ENCODE results near the gene SUSD6. TPM values are rescaled to one million over a fixed set of nuclear protein-coding genes. Genes with fewer than 3 reads are reported as not detected.
A peak's percentile ranks its signal among the peaks of the same experiment; 100 is the strongest.

Gene SUSD6
- total and polyA plus RNA-seq, 4 donors, result 6.8 to 10.8 (median 7.6) TPM

GRCh38 chr14:69648480-69649451, 37.4 kb downstream of the SUSD6 start:
- Histone ChIP-seq H3K36me3 (ENCODE audit: control insufficient read depth in 4 of 4, insufficient read depth in 3 of 4, low read depth in 1 of 4, low read length in 3 of 4) (no peaks in the 10 kb centered on the region), H3K4me1 (ENCODE audit: control insufficient read depth in 4 of 4, insufficient read depth in 4 of 4, low read length in 3 of 4) (peaks cover 21 to 60% (median 45%) of the 10 kb centered on the region in 4 donors), H3K9ac (ENCODE audit: low read depth in 1 of 2, low read length in 2 of 2) (peak overlapping the region; percentile 4 to 63), H3K27ac (ENCODE audit: low read depth in 1 of 2, low read length in 2 of 2) (peak overlapping the region; percentile 68 to 87), H3K4me3 (ENCODE audit: low read depth in 1 of 3, low read length in 3 of 3) (peak overlapping the region in 2 of 3 donors; percentile 26 to 30), H3K27me3 (ENCODE audit: control insufficient read depth in 4 of 4, insufficient read depth in 4 of 4, low read length in 3 of 4) (no peaks in the 10 kb centered on the region), H3K9me3 (ENCODE audit: control insufficient read depth in 4 of 4, low read length in 3 of 4) (no peaks in the 10 kb centered on the region)
- WGBS, result 17% methylated on average over 6 of the region's 6 CpGs
- no peak for DNase-seq (ENCODE audit: low spot score)
- TF ChIP-seq MAX (IDR thresholded peaks at IDR 0.05) (no peak), YY1 (IDR thresholded peaks at IDR 0.05) (peak; percentile 64), SP1 (IDR thresholded peaks at IDR 0.05) (peak; percentile 87), RAD21 (IDR thresholded peaks at IDR 0.05) (peak in 1 of 2 donors; percentile 15), RXRA (IDR thresholded peaks at IDR 0.05) (peak; percentile 36 to 39), FOXA2 (IDR thresholded peaks at IDR 0.05) (no peak), JUND (IDR thresholded peaks at IDR 0.05) (peak in 1 of 2 donors; percentile 36), REST (IDR thresholded peaks at IDR 0.05) (peak; percentile 19), CTCF (IDR thresholded peaks at IDR 0.05; ENCODE audit: low read depth, low read length, missing input control) (no peak), ZBTB33 (IDR thresholded peaks at IDR 0.05) (no peak), HNF4A (conservative IDR thresholded peaks at IDR 0.05) (peak; percentile 91 to 93), GABPA (IDR thresholded peaks at IDR 0.05 in 1 of 2, conservative IDR thresholded peaks at IDR 0.05 in 1 of 2) (no peak), HNF4G (IDR thresholded peaks at IDR 0.05) (peak; percentile 91), TAF1 (conservative IDR thresholded peaks at IDR 0.05) (no peak)

Measured in liver (tissue), 9 donors.